ENCODE data around the gene EFCAB6.

EFCAB6 gene

GRCh38 chr22:43841742-43842141, 29.6 kb upstream of the EFCAB6 start:
- H3K4me1 Mint-ChIP-seq (ENCODE audit: low read depth in 2 of 2): peaks cover 0 to 5% of the 10 kb centered on the region in 2 donors
- peaks cover 5% of the 10 kb centered on the region for H3K36me3 Mint-ChIP-seq (ENCODE audit: insufficient read depth)
- ATAC-seq (replicated peaks) (no peak), DNase-seq (no peak)
- H3K27me3 Mint-ChIP-seq: peaks cover 21 to 48% of the 10 kb centered on the region in 2 donors
- no peak overlapping the region for H3K4me3 Mint-ChIP-seq
- no peak overlapping the region for H3K27ac Mint-ChIP-seq
- no peaks in the 10 kb centered on the region for H3K9me3 Mint-ChIP-seq

- Mint-ChIP-seq H3K9me3 (no peaks in the 10 kb centered on the region), H3K27ac (no peak overlapping the region), H3K36me3 (ENCODE audit: insufficient read depth) (peaks cover 4% of the 10 kb centered on the region), H3K4me1 (ENCODE audit: low read depth in 2 of 2) (peaks cover 0 to 5% of the 10 kb centered on the region in 2 donors), H3K4me3 (no peak overlapping the region), H3K27me3 (peaks cover 16 to 43% of the 10 kb centered on the region in 2 donors)
- no peak for DNase-seq
- no peak for ATAC-seq (replicated peaks)
Measured at GRCh38 chr22:43840851-43841250, 28.7 kb upstream of the EFCAB6 start.

- H3K9me3 Mint-ChIP-seq: no peaks in the 10 kb centered on the region
- no peak overlapping the region for H3K27ac Mint-ChIP-seq
- H3K27me3 Mint-ChIP-seq: peaks cover 16 to 43% of the 10 kb centered on the region in 2 donors
- DNase-seq: no peak
- H3K4me3 Mint-ChIP-seq: no peak overlapping the region
- H3K36me3 Mint-ChIP-seq (ENCODE audit: insufficient read depth): peaks cover under 1% of the 10 kb centered on the region
- no peak for ATAC-seq (replicated peaks)
- peaks cover 0 to 3% of the 10 kb centered on the region in 2 donors for H3K4me1 Mint-ChIP-seq (ENCODE audit: low read depth in 2 of 2)
Measured at GRCh38 chr22:43840431-43840830, 28.3 kb upstream of the EFCAB6 start.

GRCh38 chr22:43839781-43840180, 27.7 kb upstream of the EFCAB6 start:
- Mint-ChIP-seq H3K27ac (no peak overlapping the region), H3K36me3 (ENCODE audit: insufficient read depth) (no peaks in the 10 kb centered on the region), H3K27me3 (peaks cover 17 to 42% of the 10 kb centered on the region in 2 donors), H3K4me1 (ENCODE audit: low read depth in 2 of 2) (peaks cover 0 to 3% of the 10 kb centered on the region in 2 donors), H3K9me3 (no peaks in the 10 kb centered on the region), H3K4me3 (no peak overlapping the region)
- ATAC-seq (replicated peaks) (no peak), DNase-seq (no peak)

GRCh38 chr22:43838571-43839307, 26.6 kb upstream of the EFCAB6 start:
- Mint-ChIP-seq H3K36me3 (ENCODE audit: insufficient read depth) (no peaks in the 10 kb centered on the region), H3K27me3 (peaks cover 17 to 37% of the 10 kb centered on the region in 2 donors), H3K9me3 (no peaks in the 10 kb centered on the region), H3K27ac (peak overlapping the region in 1 of 2 donors; percentile 13), H3K4me3 (no peak overlapping the region), H3K4me1 (ENCODE audit: low read depth in 2 of 2) (peaks cover 0 to 3% of the 10 kb centered on the region in 2 donors)
- ATAC-seq (replicated peaks) (no peak), DNase-seq (no peak)

- Mint-ChIP-seq H3K27me3 (peaks cover 17 to 42% of the 10 kb centered on the region in 2 donors), H3K4me1 (ENCODE audit: low read depth in 2 of 2) (peaks cover 0 to 3% of the 10 kb centered on the region in 2 donors)
- DNase-seq: no peak
Measured at GRCh38 chr22:43838161-43838560, 26.1 kb upstream of the EFCAB6 start.

GRCh38 chr22:43837666-43838065, 25.6 kb upstream of the EFCAB6 start:
- Mint-ChIP-seq H3K4me1 (ENCODE audit: low read depth in 2 of 2) (peaks cover 0 to 3% of the 10 kb centered on the region in 2 donors), H3K4me3 (no peak overlapping the region), H3K9me3 (no peaks in the 10 kb centered on the region), H3K36me3 (ENCODE audit: insufficient read depth) (no peaks in the 10 kb centered on the region), H3K27ac (no peak overlapping the region), H3K27me3 (peaks cover 17 to 47% of the 10 kb centered on the region in 2 donors)
- DNase-seq (no peak), ATAC-seq (replicated peaks) (no peak)

More at GRCh38 chr22:43838161-43838560, 26.1 kb upstream of the EFCAB6 start:
- H3K9me3 Mint-ChIP-seq: no peaks in the 10 kb centered on the region
- H3K27ac Mint-ChIP-seq: no peak overlapping the region
- no peaks in the 10 kb centered on the region for H3K36me3 Mint-ChIP-seq (ENCODE audit: insufficient read depth)
- ATAC-seq (replicated peaks): no peak
- no peak overlapping the region for H3K4me3 Mint-ChIP-seq

- no peak overlapping the region for H3K27ac Mint-ChIP-seq
- no peak for ATAC-seq (replicated peaks)
- no peak for DNase-seq
- peaks cover 17 to 52% of the 10 kb centered on the region in 2 donors for H3K27me3 Mint-ChIP-seq
- H3K4me1 Mint-ChIP-seq (ENCODE audit: low read depth in 2 of 2): peaks cover 0 to 3% of the 10 kb centered on the region in 2 donors
- no peak overlapping the region for H3K4me3 Mint-ChIP-seq
- no peaks in the 10 kb centered on the region for H3K36me3 Mint-ChIP-seq (ENCODE audit: insufficient read depth)
- no peaks in the 10 kb centered on the region for H3K9me3 Mint-ChIP-seq
Measured at GRCh38 chr22:43835736-43836135, 23.6 kb upstream of the EFCAB6 start.

- Mint-ChIP-seq H3K9me3 (no peaks in the 10 kb centered on the region), H3K36me3 (ENCODE audit: insufficient read depth) (no peaks in the 10 kb centered on the region), H3K4me3 (no peak overlapping the region), H3K27me3 (peaks cover 17 to 51% of the 10 kb centered on the region in 2 donors), H3K27ac (no peak overlapping the region), H3K4me1 (ENCODE audit: low read depth in 2 of 2) (peaks cover 0 to 3% of the 10 kb centered on the region in 2 donors)
- DNase-seq: no peak
- ATAC-seq (replicated peaks): no peak
Measured at GRCh38 chr22:43835166-43835565, 23.1 kb upstream of the EFCAB6 start.

GRCh38 chr22:43833286-43834240, 21.5 kb upstream of the EFCAB6 start:
- Mint-ChIP-seq H3K27ac (no peak overlapping the region), H3K4me3 (no peak overlapping the region), H3K27me3 (peaks cover 11 to 35% of the 10 kb centered on the region in 2 donors), H3K4me1 (ENCODE audit: low read depth in 2 of 2) (no peaks in the 10 kb centered on the region), H3K36me3 (ENCODE audit: insufficient read depth) (no peaks in the 10 kb centered on the region), H3K9me3 (no peaks in the 10 kb centered on the region)
- no peak for DNase-seq
- ATAC-seq (replicated peaks): no peak

- H3K27ac Mint-ChIP-seq: no peak overlapping the region
- H3K9me3 Mint-ChIP-seq: no peaks in the 10 kb centered on the region
Measured at GRCh38 chr22:43832393-43833265, 20.5 kb upstream of the EFCAB6 start.

GRCh38 chr22:43831561-43832392, 19.7 kb upstream of the EFCAB6 start:
- DNase-seq (no peak), ATAC-seq (replicated peaks) (no peak)
- Mint-ChIP-seq H3K9me3 (no peaks in the 10 kb centered on the region), H3K4me3 (no peak overlapping the region), H3K4me1 (ENCODE audit: low read depth in 2 of 2) (no peaks in the 10 kb centered on the region), H3K36me3 (ENCODE audit: insufficient read depth) (no peaks in the 10 kb centered on the region), H3K27me3 (peaks cover 8 to 29% of the 10 kb centered on the region in 2 donors), H3K27ac (no peak overlapping the region)

More at GRCh38 chr22:43832393-43833265, 20.5 kb upstream of the EFCAB6 start:
- Mint-ChIP-seq H3K36me3 (ENCODE audit: insufficient read depth) (no peaks in the 10 kb centered on the region), H3K4me1 (ENCODE audit: low read depth in 2 of 2) (no peaks in the 10 kb centered on the region), H3K27me3 (peaks cover 8 to 35% of the 10 kb centered on the region in 2 donors), H3K4me3 (no peak overlapping the region)
- ATAC-seq (replicated peaks) (no peak), DNase-seq (no peak)

Data from effector memory CD8-positive, alpha-beta T cell (primary cell).